Upper lobe of left lung (tissue), 6 donors: ENCODE data around the gene HCK. TPM values are rescaled to one million over a fixed set of nuclear protein-coding genes. Genes with fewer than 3 reads are reported as not detected.
"Not testable (repeated sequence)": the region's sequence is repeated elsewhere in the genome, so short reads cannot be mapped to it uniquely, and the experiment has no call there.

ENCODE experiments used
- ATAC-seq, 2 donors: fragments of 200-7000 bp; cut with Tn5 transposase; one replicate each; pipeline ENCODE4 v1.9.1; 2022; ENCODE audit warnings: mild to moderate bottlenecking in 2 of 2, moderate library complexity in 2 of 2; ENCODE audit not compliant: low FRiP score in 2 of 2
- DNase-seq, 2 donors: peaks; one replicate each; pipeline ENCODE4 v3.0.0-alpha.2; 2019 to 2020
- H3K27ac ChIP-seq, 4 donors: fragments of 200-600 bp; sonication (generic); one replicate each; pipeline ENCODE4 v1.5.1; 2016 to 2019
- H3K27me3 ChIP-seq, 4 donors: fragments of 200-600 bp; sonication (generic); one replicate each; pipeline ENCODE4 v1.5.1; 2017 to 2019
- H3K36me3 ChIP-seq, 4 donors: fragments of 200-600 bp; sonication (generic); one replicate each; pipeline ENCODE4 v1.5.1; 2016 to 2019
- H3K4me1 ChIP-seq, 4 donors: fragments of 200-600 bp; sonication (generic); one replicate each; pipeline ENCODE4 v1.5.1; 2018 to 2019
- H3K4me3 ChIP-seq, 4 donors: fragments of 200-600 bp; sonication (generic); one replicate each; pipeline ENCODE4 v1.5.1; 2017 to 2019; ENCODE audit warnings: mild to moderate bottlenecking in 2 of 4, moderate library complexity in 1 of 4
- H3K9me3 ChIP-seq, 4 donors: fragments of 200-600 bp; sonication (generic); one replicate each; pipeline ENCODE4 v1.5.1; 2018 to 2019
- CTCF ChIP-seq, 6 experiments: fragments of 450-650 bp in 4 of 6; fragments of 200-600 bp in 2 of 6; sonication (generic) in 2 of 6; IDR thresholded peaks; one replicate each; pipeline ENCODE4 v1.5.1; 2016 to 2019; ENCODE audit warnings: antibody characterized with exemption in 6 of 6
- EP300 ChIP-seq, 4 donors: sonication (generic); formaldehyde crosslinking; IDR thresholded peaks; one replicate each; pipeline ENCODE4 v1.5.1; 2017; ENCODE audit warnings: antibody characterized with exemption in 4 of 4, control low read depth in 2 of 4
- POLR2A ChIP-seq, 4 donors: fragments of 450-650 bp; IDR thresholded peaks; one replicate each; pipeline ENCODE4 v1.5.1; 2016 to 2017; ENCODE audit warnings: antibody characterized with exemption in 4 of 4, mild to moderate bottlenecking in 2 of 4
- POLR2AphosphoS5 ChIP-seq, 2 donors: sonication (generic); formaldehyde crosslinking; IDR thresholded peaks; one replicate each; pipeline ENCODE4 v1.5.1; 2017; ENCODE audit warnings: antibody characterized with exemption in 2 of 2
- WGBS, 2 donors: methylation state at CpG; one replicate each; pipeline ENCODE4 v1.1.5; 2017 to 2018; 5-methylcytosine and 5-hydroxymethylcytosine counted together
- total RNA-seq, 6 donors: library from RNA; depleted of rRNA in 4 of 6; stranded (reverse); fragments of >200 nt in 4 of 6; gene quantifications; one replicate each; pipeline versions ENCODE4 v1.1.0 to v1.2.1, GENCODE V29; 2016 to 2021
- donor health status: DM: no; HTN: no; CAD: no; lungs with moderate emphysema.
- donor health status: DM: no; HTN: yes; CAD: no; lungs with severe emphysema.

HCK gene
- total RNA-seq, 6 donors from 2014 or later, result 27.7 to 93.9 (median 69.1) TPM

GRCh38 chr20:32028647-32029372, 23.2 kb upstream of the HCK start:
- TF ChIP-seq EP300 (IDR thresholded peaks at IDR 0.05), result no peak
- TF ChIP-seq POLR2AphosphoS5 (IDR thresholded peaks at IDR 0.05), result no peak
- Histone ChIP-seq H3K36me3 (peaks cover 0 to 11% (median 0%) of the 10 kb centered on the region in 4 donors), H3K27ac (no peak overlapping the region), H3K27me3 (no peaks in the 10 kb centered on the region), H3K4me3 (no peak overlapping the region), H3K9me3 (no peaks in the 10 kb centered on the region), H3K4me1 (peaks cover 10 to 13% (median 11%) of the 10 kb centered on the region in 4 donors)
- 58 to 68% methylated on average over 12 of the region's 12 CpGs for WGBS, 2 donors
- DNase-seq (no peak), ATAC-seq (no peak)

GRCh38 chr20:32029561-32029960, 22.5 kb upstream of the HCK start:
- Histone ChIP-seq H3K27me3 (no peaks in the 10 kb centered on the region), H3K36me3 (peaks cover 0 to 11% (median 0%) of the 10 kb centered on the region in 4 donors), H3K27ac (no peak overlapping the region), H3K4me3 (no peak overlapping the region), H3K9me3 (no peaks in the 10 kb centered on the region), H3K4me1 (peaks cover 12 to 18% (median 17%) of the 10 kb centered on the region in 4 donors)
- ATAC-seq (no peak), DNase-seq (peak in 1 of 2 donors; percentile 25)
- TF ChIP-seq POLR2AphosphoS5 (IDR thresholded peaks at IDR 0.05), result no peak
- 88 to 100% methylated on average over 4 to 11 of the region's 11 CpGs for WGBS, 2 donors

- Histone ChIP-seq H3K4me3 (peak overlapping the region in 2 of 4 donors; percentile 25 to 36), H3K9me3 (no peaks in the 10 kb centered on the region), H3K27me3 (no peaks in the 10 kb centered on the region), H3K36me3 (peaks cover 0 to 11% (median 0%) of the 10 kb centered on the region in 4 donors), H3K4me1 (peaks cover 12 to 22% (median 21%) of the 10 kb centered on the region in 4 donors), H3K27ac (peak overlapping the region in 3 of 4 donors; percentile 35 to 60 (median 39))
- WGBS, 2 donors, result 17 to 47% methylated on average over 7 to 50 of the region's 59 CpGs
- peak; percentile 86 for ATAC-seq
- TF ChIP-seq CTCF (IDR thresholded peaks at IDR 0.05) (peak; percentile 93 to 97 (median 94)), POLR2A (IDR thresholded peaks at IDR 0.05) (no peak), EP300 (IDR thresholded peaks at IDR 0.05) (no peak), POLR2AphosphoS5 (IDR thresholded peaks at IDR 0.05) (peak in 1 of 2 donors; percentile 13)
- DNase-seq, result peak; percentile 81 to 88
Measured at GRCh38 chr20:32031007-32031958, 20.8 kb upstream of the HCK start.

GRCh38 chr20:32033316-32033715, 18.7 kb upstream of the HCK start:
- Histone ChIP-seq H3K27ac (peak overlapping the region in 1 of 4 donors; percentile 80), H3K9me3 (no peaks in the 10 kb centered on the region), H3K4me3 (no peak overlapping the region), H3K27me3 (no peaks in the 10 kb centered on the region), H3K4me1 (peaks cover 12 to 22% (median 21%) of the 10 kb centered on the region in 4 donors), H3K36me3 (peaks cover 0 to 11% (median 0%) of the 10 kb centered on the region in 4 donors)
- DNase-seq, result no peak
- 53 to 68% methylated on average over 2 of the region's 2 CpGs for WGBS, 2 donors
- no peak for ATAC-seq
- no peak for TF ChIP-seq POLR2AphosphoS5 (IDR thresholded peaks at IDR 0.05)
- no peak for TF ChIP-seq POLR2A (IDR thresholded peaks at IDR 0.05)
- TF ChIP-seq EP300 (IDR thresholded peaks at IDR 0.05), result no peak
- TF ChIP-seq CTCF (IDR thresholded peaks at IDR 0.05), result no peak

GRCh38 chr20:32033721-32034120, 18.3 kb upstream of the HCK start:
- not testable (repeated sequence) for ATAC-seq, H3K4me3 ChIP-seq, H3K27me3 ChIP-seq, H3K9me3 ChIP-seq
- peaks cover 0 to 11% (median 0%) of the 10 kb centered on the region in 4 donors for H3K36me3 ChIP-seq
- peak in 1 of 2 donors; percentile 52 for DNase-seq
- peaks cover 12 to 22% (median 21%) of the 10 kb centered on the region in 4 donors for H3K4me1 ChIP-seq
- H3K27ac ChIP-seq, result peak overlapping the region in 2 of 4 donors; percentile 63 to 80
- 61 to 67% methylated on average over 2 to 3 of the region's 3 CpGs for WGBS, 2 donors
